Stimulated activated CD8-positive, alpha-beta memory T cell treated with anti-CD3 and anti-CD28 coated beads, Interleukin-2, amount 100 ng/mL, for 1 hour (primary cell): ENCODE data around the gene TSHZ3.

ENCODE experiments used
- DNase-seq, 2 donors: peaks; one replicate each; pipeline ENCODE4 v3.0.0-alpha.2; 2020; ENCODE audit warnings: low read depth in 2 of 2

Gene TSHZ3

GRCh38 chr19:31313291-31314030 is 35.8 kb downstream of the TSHZ3 start:
- no peak for DNase-seq

GRCh38 chr19:31312677-31313244 is 36.5 kb downstream of the TSHZ3 start:
- DNase-seq: no peak

GRCh38 chr19:31312009-31312676 is 37.1 kb downstream of the TSHZ3 start:
- DNase-seq: no peak

- no peak for DNase-seq
These were observed 38.7 kb downstream of the TSHZ3 start for GRCh38 chr19:31310432-31311133.

- DNase-seq: no peak
These were observed 40.5 kb downstream of the TSHZ3 start for GRCh38 chr19:31308781-31309180.

- no peak for DNase-seq
These were observed 42.1 kb downstream of the TSHZ3 start for GRCh38 chr19:31307071-31307669.

GRCh38 chr19:31306006-31306753 is 43.1 kb downstream of the TSHZ3 start:
- no peak for DNase-seq

GRCh38 chr19:31304831-31305312 is 44.4 kb downstream of the TSHZ3 start:
- DNase-seq: no peak

- no peak for DNase-seq
These were observed 45.9 kb downstream of the TSHZ3 start for GRCh38 chr19:31303262-31303815.

GRCh38 chr19:31301306-31301980 is 47.8 kb downstream of the TSHZ3 start:
- DNase-seq: no peak

GRCh38 chr19:31300422-31300821 is 48.8 kb downstream of the TSHZ3 start:
- no peak for DNase-seq

- DNase-seq: no peak
These were observed 49.6 kb downstream of the TSHZ3 start for GRCh38 chr19:31299665-31300064.

- DNase-seq: no peak
These were observed 51.2 kb downstream of the TSHZ3 start for GRCh38 chr19:31297991-31298390.

- no peak for DNase-seq
These were observed 52.4 kb downstream of the TSHZ3 start for GRCh38 chr19:31296741-31297390.

- no peak for DNase-seq
These were observed 55.0 kb downstream of the TSHZ3 start for GRCh38 chr19:31294189-31294588.

- no peak for DNase-seq
These were observed 56.5 kb downstream of the TSHZ3 start for GRCh38 chr19:31292639-31293185.

- no peak for DNase-seq
These were observed 58.2 kb downstream of the TSHZ3 start for GRCh38 chr19:31290931-31291590.

GRCh38 chr19:31289976-31290375 is 59.3 kb downstream of the TSHZ3 start:
- DNase-seq: no peak

- DNase-seq: no peak
These were observed 59.8 kb downstream of the TSHZ3 start for GRCh38 chr19:31289381-31289880.
